Kidney (tissue), 14 donors: ENCODE results near the gene PIGU. TPM values are rescaled to one million over a fixed set of nuclear protein-coding genes. Genes with fewer than 3 reads are reported as not detected.
A peak's percentile ranks its signal among the peaks of the same experiment; 100 is the strongest.

Experiments
- DNase-seq, 5 donors: peaks; one replicate each; pipeline ENCODE4 v3.0.0-alpha.2; 2013 to 2020
- FAIRE-seq: peaks from 2 replicates; lab custom pipeline; 2012; peaks lifted over from hg19 to GRCh38; lab: Jason Lieb, UNC
- H3K27ac ChIP-seq, 2 donors: one replicate each; pipeline ENCODE4 v1.7.0; 2013; ENCODE audit warnings: low read depth in 2 of 2, low read length in 2 of 2, inconsistent platforms in 1 of 2
- H3K27me3 ChIP-seq: one replicate; pipeline ENCODE4 v1.7.1; 2013; ENCODE audit warnings: low read length, inconsistent platforms; ENCODE audit not compliant: control insufficient read depth, insufficient read depth
- H3K36me3 ChIP-seq, 3 donors: one replicate each; pipeline versions ENCODE4 v1.7.0 to v1.7.1; 2013; ENCODE audit warnings: low read length in 3 of 3, control low read depth in 1 of 3, inconsistent platforms in 1 of 3; ENCODE audit not compliant: insufficient read depth in 3 of 3, control insufficient read depth in 2 of 3
- H3K4me1 ChIP-seq, 3 donors: one replicate each; pipeline versions ENCODE4 v1.7.0 to v1.7.1; 2013; ENCODE audit warnings: low read length in 3 of 3, inconsistent platforms in 1 of 3, low read depth in 1 of 3; ENCODE audit not compliant: control insufficient read depth in 2 of 3, insufficient read depth in 2 of 3
- H3K4me3 ChIP-seq, 3 donors: one replicate each; pipeline versions ENCODE4 v1.7.0 to v1.8.1; 2013; ENCODE audit warnings: low read length in 3 of 3, control low read depth in 1 of 3, inconsistent platforms in 1 of 3
- H3K9ac ChIP-seq, 3 donors: one replicate each; pipeline versions ENCODE4 v1.7.0 to v1.7.1; 2013; ENCODE audit warnings: low read length in 3 of 3, control low read depth in 1 of 3, inconsistent platforms in 1 of 3
- H3K9me3 ChIP-seq, 3 donors: one replicate each; pipeline versions ENCODE4 v1.7.0 to v1.7.1; 2013; ENCODE audit warnings: low read length in 3 of 3, control low read depth in 1 of 3, inconsistent platforms in 1 of 3; ENCODE audit not compliant: control insufficient read depth in 2 of 3, insufficient read depth in 1 of 3
- CTCF ChIP-seq: IDR thresholded peaks from 3 replicates; pipeline ENCODE4 v1.5.1; 2012; ENCODE audit warnings: mild to moderate bottlenecking, moderate library complexity, borderline replicate concordance; ENCODE audit not compliant: insufficient read depth; ENCODE audit errors: extremely low read depth
- intact Hi-C: fragments of 100-400 bp; cut with DNase I; formaldehyde crosslinking; loops from one replicate; pipeline ENCODE4 v1.11.1; 2022
- polyA plus RNA-seq: library from polyadenylated mRNA; stranded (reverse); fragments of 350-450 nt; fragmentation: Illumina TruSeq; extraction: RNeasy Lipid Tissue Mini Kit (QIAGEN cat#74804); gene quantifications from one replicate; pipeline ENCODE4 v1.2.3, GENCODE V29; 2014; ENCODE audit warnings: low read depth, low replicate concordance; ENCODE audit not compliant: insufficient read depth
- total RNA-seq: library from RNA; stranded (reverse); fragmentation: NEBNext Ultra II Directional; extraction: Animal tissue kit (Norgen Biotek cat#: 25700); gene quantifications from one replicate; pipeline ENCODE4 v1.2.1, GENCODE V29; 2021
- donor health status: control.
- donor health status: control.
- donor health status: control.
- donor health status: control.
- donor health status: control.
- donor health status: DM: yes; HTN: yes; CAD: no.
- donor health status: Normal renal cell carcinoma (clear cell type).

Gene PIGU
- total and polyA plus RNA-seq, 2 donors from 2014 or later = 15.9 to 42.0 TPM

GRCh38 chr20:34581341-34582184, 95.3 kb downstream of the PIGU start:
- Histone ChIP-seq H3K4me3 (no peak overlapping the region), H3K27me3 (no peaks in the 10 kb centered on the region), H3K9ac (no peak overlapping the region), H3K9me3 (no peaks in the 10 kb centered on the region), H3K36me3 (peaks cover 0 to 4% (median 2%) of the 10 kb centered on the region in 3 donors), H3K27ac (peak overlapping the region in 1 of 2 donors; percentile 43), H3K4me1 (peaks cover 0 to 3% (median 0%) of the 10 kb centered on the region in 3 donors)
- FAIRE-seq = no peak
- intact Hi-C loops = no loop called here
- peak in 1 of 5 donors; percentile 58 for DNase-seq
- no peak for TF ChIP-seq CTCF

GRCh38 chr20:34579979-34580940, 96.6 kb downstream of the PIGU start:
- Histone ChIP-seq H3K36me3 (peaks cover 0 to 4% (median 2%) of the 10 kb centered on the region in 3 donors), H3K4me3 (no peak overlapping the region), H3K27me3 (no peaks in the 10 kb centered on the region), H3K9ac (no peak overlapping the region), H3K9me3 (no peaks in the 10 kb centered on the region), H3K4me1 (peaks cover 0 to 3% (median 0%) of the 10 kb centered on the region in 3 donors), H3K27ac (no peak overlapping the region)
- no peak for DNase-seq
- intact Hi-C loops = no loop called here
- no peak for FAIRE-seq
- no peak for TF ChIP-seq CTCF

GRCh38 chr20:34579191-34579978, 97.5 kb downstream of the PIGU start:
- H3K4me3 ChIP-seq = no peak overlapping the region
- no peak for FAIRE-seq
- no peak overlapping the region for H3K27ac ChIP-seq
- no peaks in the 10 kb centered on the region for H3K27me3 ChIP-seq
- H3K9me3 ChIP-seq = no peaks in the 10 kb centered on the region
- H3K9ac ChIP-seq = no peak overlapping the region
- H3K4me1 ChIP-seq = peaks cover 0 to 3% (median 0%) of the 10 kb centered on the region in 3 donors
- peak; percentile 51 for TF ChIP-seq CTCF
- H3K36me3 ChIP-seq = peaks cover 0 to 7% (median 2%) of the 10 kb centered on the region in 3 donors
- intact Hi-C loops = no loop called here
- DNase-seq = peak in 4 of 5 donors; percentile 52 to 77 (median 74)
